Measurements from ENCODE around the gene RPRD1B. TPM values are rescaled to one million over a fixed set of nuclear protein-coding genes. Genes with fewer than 3 reads are reported as not detected.

The RPRD1B gene
- total RNA-seq, 1 donor from 2014 or later: 29.2 TPM

DNA sequence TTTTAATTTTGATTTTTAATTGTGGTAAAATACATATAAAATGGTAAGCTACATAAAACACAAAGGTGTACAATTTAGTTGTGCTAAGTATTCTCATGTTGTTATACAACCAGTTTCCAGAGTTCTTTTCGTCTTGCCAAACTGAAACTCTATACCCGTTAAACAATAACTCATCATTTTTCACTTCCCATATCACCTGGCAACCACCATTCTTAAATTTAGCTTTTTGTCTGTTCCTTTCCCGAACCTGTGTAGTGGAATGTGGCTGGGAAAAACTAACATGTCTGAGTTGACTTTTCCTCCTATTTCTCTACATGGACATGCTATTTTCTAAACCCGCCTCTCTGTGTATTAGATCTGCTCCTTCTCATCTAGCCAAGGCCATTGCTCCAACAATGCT is 27.6 kb downstream of the RPRD1B start:
- H3K4me3 Mint-ChIP-seq (ENCODE audit: unreplicated experiment): no peak overlapping the region
- no peaks in the 10 kb centered on the region for H3K27me3 Mint-ChIP-seq (ENCODE audit: unreplicated experiment)
- no peaks in the 10 kb centered on the region for H3K36me3 Mint-ChIP-seq (ENCODE audit: unreplicated experiment)
- TF ChIP-seq CTCF (IDR thresholded peaks at IDR 0.05; ENCODE audit: partially characterized antibody, unreplicated experiment): no peak
- no peaks in the 10 kb centered on the region for H3K9me3 Mint-ChIP-seq (ENCODE audit: unreplicated experiment)
- peaks cover 2% of the 10 kb centered on the region for H3K4me1 Mint-ChIP-seq (ENCODE audit: low read depth, unreplicated experiment)
- H3K27ac Mint-ChIP-seq (ENCODE audit: unreplicated experiment): no peak overlapping the region
- DNase-seq: no peak

- H3K27me3 Mint-ChIP-seq (ENCODE audit: unreplicated experiment): no peaks in the 10 kb centered on the region
- no peak for DNase-seq
- no peak overlapping the region for H3K27ac Mint-ChIP-seq (ENCODE audit: unreplicated experiment)
- H3K4me3 Mint-ChIP-seq (ENCODE audit: unreplicated experiment): no peak overlapping the region
- peaks cover 5% of the 10 kb centered on the region for H3K4me1 Mint-ChIP-seq (ENCODE audit: low read depth, unreplicated experiment)
- no peaks in the 10 kb centered on the region for H3K36me3 Mint-ChIP-seq (ENCODE audit: unreplicated experiment)
- no peak for TF ChIP-seq CTCF (IDR thresholded peaks at IDR 0.05; ENCODE audit: partially characterized antibody, unreplicated experiment)
- H3K9me3 Mint-ChIP-seq (ENCODE audit: unreplicated experiment): no peaks in the 10 kb centered on the region
Observed at GRCh38 chr20:38062890-38063289, 29.3 kb downstream of the RPRD1B start.

DNA sequence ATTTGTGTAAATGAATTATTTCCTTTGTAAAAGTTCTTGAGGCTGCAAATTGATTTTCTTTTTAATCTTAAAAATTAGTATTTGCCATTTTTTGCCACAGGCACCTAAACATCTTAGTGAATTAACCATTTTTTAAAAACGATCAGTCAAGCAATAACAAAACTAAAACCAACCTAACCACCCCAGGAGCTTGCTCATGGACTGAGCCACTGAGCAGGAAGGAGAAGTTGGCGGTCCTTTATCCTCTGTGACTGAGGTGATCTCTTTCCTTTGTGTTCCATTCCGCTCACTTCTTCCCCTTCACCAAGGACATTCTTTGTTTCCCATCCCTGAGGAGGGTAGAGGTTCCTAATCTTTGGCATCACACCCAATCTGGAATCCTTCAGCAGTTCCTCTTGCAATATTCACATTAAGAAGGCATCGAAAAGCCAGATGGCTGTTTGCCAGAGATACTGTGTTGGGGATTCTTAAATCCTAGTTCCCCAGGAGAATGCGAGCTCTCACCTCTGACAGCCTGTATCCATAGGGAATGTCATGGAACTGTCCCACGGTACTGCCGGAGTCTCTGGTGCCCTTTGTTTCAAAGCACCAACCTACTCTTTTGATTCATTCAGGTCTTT is 30.5 kb downstream of the RPRD1B start:
- no peaks in the 10 kb centered on the region for H3K27me3 Mint-ChIP-seq (ENCODE audit: unreplicated experiment)
- no peaks in the 10 kb centered on the region for H3K36me3 Mint-ChIP-seq (ENCODE audit: unreplicated experiment)
- DNase-seq: no peak
- no peak overlapping the region for H3K27ac Mint-ChIP-seq (ENCODE audit: unreplicated experiment)
- no peak overlapping the region for H3K4me3 Mint-ChIP-seq (ENCODE audit: unreplicated experiment)
- H3K9me3 Mint-ChIP-seq (ENCODE audit: unreplicated experiment): no peaks in the 10 kb centered on the region
- peaks cover 5% of the 10 kb centered on the region for H3K4me1 Mint-ChIP-seq (ENCODE audit: low read depth, unreplicated experiment)
- TF ChIP-seq CTCF (IDR thresholded peaks at IDR 0.05; ENCODE audit: partially characterized antibody, unreplicated experiment): no peak

DNA sequence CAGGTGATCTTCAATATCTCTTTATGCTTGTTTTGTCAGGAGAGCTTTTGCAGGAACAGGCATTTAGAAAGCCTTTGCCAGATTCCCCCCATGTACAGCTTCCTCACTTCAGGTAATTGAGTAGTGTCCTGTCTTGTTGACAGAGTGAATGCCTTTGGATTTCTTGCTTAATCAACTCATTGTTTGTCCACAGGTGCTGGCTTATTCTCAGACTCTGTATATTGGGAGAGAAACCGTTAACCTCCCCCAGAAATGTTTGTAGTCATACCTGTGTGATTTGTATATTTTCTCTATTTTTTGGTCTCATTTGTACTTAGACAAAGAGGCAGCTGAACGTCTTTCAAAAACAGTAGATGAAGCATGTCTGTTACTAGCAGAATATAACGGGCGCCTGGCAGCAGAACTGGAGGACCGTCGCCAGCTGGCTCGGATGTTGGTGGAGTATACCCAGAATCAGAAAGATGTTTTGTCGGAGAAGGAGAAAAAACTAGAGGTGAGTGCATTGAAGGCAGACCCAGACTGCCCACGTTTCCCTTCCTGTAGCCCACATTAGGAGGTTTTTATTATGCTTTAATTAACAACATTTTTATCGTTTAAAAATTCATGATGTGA is 32.3 kb downstream of the RPRD1B start:
- peaks cover 5% of the 10 kb centered on the region for H3K36me3 Mint-ChIP-seq (ENCODE audit: unreplicated experiment)
- no peak for DNase-seq
- no peak for TF ChIP-seq CTCF (IDR thresholded peaks at IDR 0.05; ENCODE audit: partially characterized antibody, unreplicated experiment)
- H3K27ac Mint-ChIP-seq (ENCODE audit: unreplicated experiment): no peak overlapping the region
- no peak overlapping the region for H3K4me3 Mint-ChIP-seq (ENCODE audit: unreplicated experiment)
- H3K4me1 Mint-ChIP-seq (ENCODE audit: low read depth, unreplicated experiment): peaks cover 5% of the 10 kb centered on the region
- no peaks in the 10 kb centered on the region for H3K9me3 Mint-ChIP-seq (ENCODE audit: unreplicated experiment)
- no peaks in the 10 kb centered on the region for H3K27me3 Mint-ChIP-seq (ENCODE audit: unreplicated experiment)

DNA sequence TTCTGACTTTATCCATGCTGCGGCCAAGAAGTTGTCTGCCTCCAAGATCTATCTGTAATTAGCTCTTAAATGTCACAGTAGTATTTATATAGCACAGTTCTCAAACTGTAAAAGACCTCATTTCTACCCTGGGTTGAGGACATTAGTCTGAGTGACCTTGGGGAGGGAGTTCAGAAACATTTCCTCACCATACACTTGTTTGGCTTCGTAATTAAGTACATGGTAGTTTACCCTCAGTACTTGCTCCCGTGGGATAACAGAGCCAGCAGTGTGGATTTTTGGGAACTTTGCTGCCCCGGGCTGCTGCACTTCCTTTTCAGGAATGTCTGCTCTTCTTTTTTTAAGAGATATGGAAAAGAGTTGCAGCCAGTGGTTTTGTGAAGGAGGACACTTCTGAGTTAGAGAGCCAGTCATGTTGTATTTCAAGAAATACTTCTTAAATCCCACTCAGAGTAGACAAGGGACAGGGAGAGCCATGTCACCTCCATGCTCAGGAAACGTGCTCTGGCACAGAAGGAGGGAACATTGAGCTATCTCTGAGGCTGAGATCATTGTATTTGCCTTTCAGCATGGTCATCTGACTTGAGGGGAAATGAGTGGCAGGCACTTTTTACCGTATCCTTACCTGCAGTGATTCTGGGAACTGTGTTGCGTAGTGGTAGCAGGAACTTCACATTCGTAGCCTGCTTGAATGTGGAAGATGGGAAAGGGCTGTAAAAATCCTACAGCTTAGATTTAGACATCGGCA is 33.6 kb downstream of the RPRD1B start:
- H3K36me3 Mint-ChIP-seq (ENCODE audit: unreplicated experiment): peaks cover 8% of the 10 kb centered on the region

More for the DNA sequence above, 33.6 kb downstream of the RPRD1B start:
- Mint-ChIP-seq H3K27me3 (ENCODE audit: unreplicated experiment) (peaks cover 1% of the 10 kb centered on the region), H3K9me3 (ENCODE audit: unreplicated experiment) (no peaks in the 10 kb centered on the region), H3K4me3 (ENCODE audit: unreplicated experiment) (no peak overlapping the region), H3K27ac (ENCODE audit: unreplicated experiment) (no peak overlapping the region), H3K4me1 (ENCODE audit: low read depth, unreplicated experiment) (peaks cover 5% of the 10 kb centered on the region)
- no peak for TF ChIP-seq CTCF (IDR thresholded peaks at IDR 0.05; ENCODE audit: partially characterized antibody, unreplicated experiment)
- no peak for DNase-seq
